ENCODE measurements around the gene SH3BP4.

The SH3BP4 gene

GRCh38 chr2:235008584-235009044 is 56.8 kb downstream of the SH3BP4 start:
- ChIA-PET POLR2A (no interaction called here), CTCF (interaction anchor here (0.8 to 1.5 kb wide), 6 partner anchors 8 to 464 kb away, joined by 3 to 6 read pairs (median 3); no protein-coding TSS in a partner anchor)
- no peak for TF ChIP-seq CTCF (IDR thresholded peaks at IDR 0.05; ENCODE audit: insufficient read depth, low read length, missing control alignments)
- H3K4me3 ChIP-seq (ENCODE audit: low read depth, low read length) = no peak overlapping the region
- DNase-seq (ENCODE audit: low read depth, low spot score) = no peak

GRCh38 chr2:235009081-235009480 is 57.3 kb downstream of the SH3BP4 start:
- no peak for TF ChIP-seq CTCF (IDR thresholded peaks at IDR 0.05; ENCODE audit: insufficient read depth, low read length, missing control alignments)
- ChIA-PET CTCF (interaction anchor here (0.8 to 1.5 kb wide), 5 partner anchors 10 to 464 kb away, joined by 3 to 5 read pairs (median 3); no protein-coding TSS in a partner anchor), POLR2A (no interaction called here)
- no peak for DNase-seq (ENCODE audit: low read depth, low spot score)
- H3K4me3 ChIP-seq (ENCODE audit: low read depth, low read length) = no peak overlapping the region

GRCh38 chr2:235010117-235010714 is 58.4 kb downstream of the SH3BP4 start:
- no peak overlapping the region for H3K4me3 ChIP-seq (ENCODE audit: low read depth, low read length)
- ChIA-PET CTCF (no interaction called here), POLR2A (no interaction called here)
- no peak for DNase-seq (ENCODE audit: low read depth, low spot score)
- TF ChIP-seq CTCF (IDR thresholded peaks at IDR 0.05; ENCODE audit: insufficient read depth, low read length, missing control alignments) = no peak

GRCh38 chr2:235011607-235011928 is 59.8 kb downstream of the SH3BP4 start:
- TF ChIP-seq CTCF (IDR thresholded peaks at IDR 0.05; ENCODE audit: insufficient read depth, low read length, missing control alignments) = no peak
- no peak overlapping the region for H3K4me3 ChIP-seq (ENCODE audit: low read depth, low read length)
- DNase-seq (ENCODE audit: low read depth, low spot score) = no peak
- CTCF ChIA-PET = interaction anchor here (0.7 kb wide), 1 partner anchor 14 kb away, joined by 3 read pairs; no protein-coding TSS in a partner anchor
- POLR2A ChIA-PET = interaction anchor here (0.7 kb wide), 1 partner anchor 521 kb away, joined by 3 read pairs; no protein-coding TSS in a partner anchor

- CTCF ChIA-PET = interaction anchor here (0.7 kb wide), 1 partner anchor 13 kb away, joined by 3 read pairs; no protein-coding TSS in a partner anchor
- no peak overlapping the region for H3K4me3 ChIP-seq (ENCODE audit: low read depth, low read length)
- DNase-seq (ENCODE audit: low read depth, low spot score) = no peak
- POLR2A ChIA-PET = interaction anchor here (0.7 kb wide), 1 partner anchor 520 kb away, joined by 3 read pairs; no protein-coding TSS in a partner anchor
- TF ChIP-seq CTCF (IDR thresholded peaks at IDR 0.05; ENCODE audit: insufficient read depth, low read length, missing control alignments) = no peak
These were observed 60.3 kb downstream of the SH3BP4 start for GRCh38 chr2:235011929-235012631.

- H3K4me3 ChIP-seq (ENCODE audit: low read depth, low read length) = no peak overlapping the region
- POLR2A ChIA-PET = no interaction called here
- DNase-seq (ENCODE audit: low read depth, low spot score) = no peak
- TF ChIP-seq CTCF (IDR thresholded peaks at IDR 0.05; ENCODE audit: insufficient read depth, low read length, missing control alignments) = no peak
- CTCF ChIA-PET = interaction anchor here (1.5 kb wide), 1 partner anchor 9 kb away, joined by 6 read pairs; no protein-coding TSS in a partner anchor
These were observed 65.6 kb downstream of the SH3BP4 start for GRCh38 chr2:235017441-235017840.

All from AG04449 (cell line).